ENCODE results near the gene VARS2.
A peak's percentile ranks its signal among the peaks of the same experiment; 100 is the strongest.

The VARS2 gene

DNA sequence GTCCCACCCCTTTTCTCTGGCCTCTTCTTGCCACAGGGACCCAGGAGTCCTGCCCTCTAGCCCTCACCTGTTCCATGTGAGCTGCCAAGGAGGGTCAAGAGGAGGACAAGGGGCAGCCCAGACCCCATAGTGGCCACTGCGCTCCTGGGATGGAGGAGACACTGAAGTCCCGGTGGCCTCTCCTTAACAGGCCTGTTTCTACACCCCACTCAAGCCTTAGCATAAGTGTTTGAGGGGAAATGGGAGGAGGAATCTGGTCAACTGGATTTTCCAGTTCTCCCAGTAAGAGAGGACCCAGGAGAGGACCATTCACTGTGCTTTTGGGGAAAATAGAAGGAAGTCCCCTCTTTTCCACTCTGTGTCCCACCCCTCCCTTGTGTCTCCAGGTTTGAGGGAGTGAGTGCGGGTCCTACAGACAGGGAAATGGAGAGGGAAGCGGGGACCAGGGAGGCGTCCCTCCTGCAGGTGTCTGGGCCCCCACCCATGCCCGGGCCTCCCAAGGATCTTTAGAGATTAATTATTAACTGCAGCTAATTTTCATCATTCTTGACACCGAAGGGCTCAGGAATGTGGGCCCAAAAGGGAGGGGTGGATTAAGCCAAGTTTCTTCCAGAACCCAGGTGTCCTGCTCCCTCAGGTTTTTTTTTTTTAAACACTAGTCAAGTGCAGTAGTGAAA is 18.1 kb downstream of the VARS2 start, which contains the start of gene SFTA2:
Gene SFTA2, minus strand, starts transcription at position 202 of the 677 bp plus-strand sequence. Its CDS starts 74 bp downstream, at position 128.
- DNase-seq: no peak

DNA sequence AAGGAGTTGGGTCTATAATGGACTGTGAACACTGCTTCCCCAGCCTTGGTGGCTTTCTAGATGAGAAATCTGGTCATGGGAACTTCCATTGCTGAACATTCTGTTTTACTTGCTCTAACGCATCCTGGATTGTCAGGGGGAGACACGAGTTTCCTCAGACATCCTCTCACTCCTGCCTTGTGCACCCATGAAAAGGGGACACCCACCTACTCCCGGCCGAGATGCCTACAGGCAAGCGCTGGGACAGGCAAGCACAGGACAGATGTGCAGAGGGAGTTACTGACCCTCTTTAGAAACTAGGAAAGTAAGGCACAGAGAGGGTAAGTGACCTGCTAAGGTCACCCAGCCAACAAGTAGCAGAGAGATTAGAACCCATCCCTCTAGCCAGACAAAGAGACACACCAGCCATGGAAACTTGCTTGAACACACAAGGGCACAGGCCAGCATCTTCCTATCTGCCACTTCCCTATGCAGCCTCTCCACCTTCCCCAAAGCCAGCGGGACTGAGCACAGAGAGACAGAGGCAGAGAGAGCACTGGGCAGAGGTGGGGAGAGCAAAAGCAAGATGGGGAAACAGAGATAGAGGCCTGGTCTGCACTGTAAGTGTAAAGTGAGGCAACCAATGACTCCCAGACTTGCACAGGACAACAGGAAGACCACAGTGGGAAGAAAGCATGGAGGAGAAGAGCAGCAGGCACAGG is 18.8 kb downstream of the VARS2 start:
- no peak for DNase-seq

DNA sequence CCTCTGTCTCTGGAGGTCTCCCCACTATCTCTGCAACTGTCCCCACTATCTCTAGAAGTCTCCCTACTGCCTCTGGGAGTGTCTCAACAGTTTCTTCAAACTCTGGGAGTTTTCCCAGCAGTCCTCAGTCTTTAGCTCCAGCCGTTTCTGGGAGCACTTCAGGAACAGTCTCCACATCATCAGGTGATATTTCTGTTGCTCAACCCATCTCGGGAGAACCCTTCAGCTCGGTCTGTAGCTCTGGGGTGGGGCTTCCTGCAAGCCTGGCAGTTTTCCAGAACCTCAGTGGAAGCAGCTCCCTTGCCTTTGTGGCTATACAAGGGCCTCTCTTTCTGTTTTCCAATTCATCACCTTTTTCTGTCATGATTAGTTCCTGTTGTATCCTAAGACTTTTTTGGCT is 21.0 kb downstream of the VARS2 start:
- no peak for DNase-seq

DNA sequence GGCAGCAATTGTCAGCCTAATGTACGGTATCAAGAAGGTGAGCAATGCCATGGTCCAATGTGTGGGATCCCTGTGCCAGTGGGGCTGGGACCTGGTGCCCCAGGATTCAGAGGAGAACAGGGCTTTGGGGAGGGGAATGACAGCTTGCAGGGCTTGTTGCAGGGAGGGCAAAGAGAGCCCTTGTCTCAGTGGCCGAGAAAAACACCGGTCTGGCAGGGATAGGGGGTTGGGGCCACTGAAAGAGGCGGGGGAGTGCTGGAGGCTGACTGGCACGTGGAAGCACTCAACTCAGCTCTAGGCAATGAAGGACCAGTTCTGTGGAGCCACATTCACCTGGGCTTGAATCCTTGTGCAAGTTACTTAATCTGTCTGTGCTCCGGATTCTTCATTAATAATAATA is 23.2 kb downstream of the VARS2 start:
- no peak for DNase-seq

DNA sequence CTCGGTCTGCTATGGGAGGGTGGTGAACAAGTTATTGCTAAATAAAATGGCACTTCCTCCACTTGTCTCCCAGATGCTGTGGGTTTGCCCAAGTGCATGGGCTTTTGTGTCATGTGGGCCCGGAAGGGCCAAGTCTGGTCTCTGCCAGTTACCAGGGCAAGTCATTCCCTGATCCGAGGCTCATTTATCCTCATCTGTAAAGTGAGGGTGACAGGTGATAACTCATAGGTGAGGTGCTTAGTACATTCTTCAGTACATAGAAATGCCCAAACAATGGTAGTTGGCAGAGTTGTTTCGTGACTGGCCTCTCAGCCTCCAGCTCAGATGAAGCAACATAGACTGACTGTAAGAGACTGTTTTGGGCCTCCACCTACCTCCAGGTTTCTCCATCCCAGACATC is 24.7 kb downstream of the VARS2 start:
- DNase-seq: no peak

DNA sequence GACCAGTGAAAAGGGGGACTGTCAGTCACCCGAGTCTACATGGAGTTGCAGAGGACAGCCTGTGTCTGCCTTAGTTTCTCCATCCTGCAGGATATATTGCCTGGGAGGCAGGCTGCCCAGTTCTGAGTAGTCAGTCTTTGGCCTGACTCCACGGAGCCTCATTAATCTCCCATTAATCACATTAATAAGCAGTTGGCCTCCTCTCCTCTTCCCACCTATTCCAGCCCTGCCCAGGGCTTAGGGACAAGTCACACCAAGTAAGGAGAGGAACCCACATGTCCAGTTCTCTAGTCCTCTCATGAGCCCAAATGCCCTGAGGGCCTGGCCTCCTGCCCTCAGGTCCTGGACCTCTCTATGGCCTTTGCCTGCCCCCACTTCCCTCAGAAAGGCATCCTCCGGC is 25.4 kb downstream of the VARS2 start:
- DNase-seq: no peak

DNA sequence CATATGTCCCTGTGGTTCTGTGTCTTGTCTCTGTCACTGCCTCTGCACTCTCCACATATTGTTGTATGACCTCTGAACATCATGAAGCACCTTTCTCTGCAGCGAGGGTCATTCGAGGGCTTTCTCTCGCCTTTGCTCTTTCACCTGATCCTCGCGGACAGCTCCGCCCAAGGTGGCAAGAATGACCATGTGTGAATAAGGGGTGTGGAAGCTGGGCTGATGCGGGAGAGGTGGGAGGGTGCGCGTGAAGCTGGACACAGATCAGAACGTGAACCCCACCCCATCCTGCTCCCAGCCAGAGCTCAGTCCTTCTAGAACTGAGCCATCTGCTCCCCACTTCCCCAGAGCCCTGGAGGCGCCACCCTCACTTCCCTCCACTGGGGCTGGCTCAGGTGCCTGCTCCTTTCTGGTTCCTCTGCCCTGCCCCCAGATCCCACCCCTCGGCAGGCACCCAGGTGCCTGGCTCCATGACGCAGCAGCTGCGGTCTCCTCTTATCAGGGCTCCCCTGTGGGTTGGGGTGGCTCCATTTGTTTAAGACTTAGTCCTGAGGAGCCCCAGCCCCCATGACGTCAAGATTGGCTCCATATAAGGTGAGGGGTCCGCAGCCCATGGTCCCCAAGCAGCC is 26.4 kb downstream of the VARS2 start, which contains the start of gene MUCL3:
Gene MUCL3, plus strand, starts transcription at position 613 of the 626 bp plus-strand sequence. CDS start 27 bp downstream, outside the sequence.
- no peak for DNase-seq

DNA sequence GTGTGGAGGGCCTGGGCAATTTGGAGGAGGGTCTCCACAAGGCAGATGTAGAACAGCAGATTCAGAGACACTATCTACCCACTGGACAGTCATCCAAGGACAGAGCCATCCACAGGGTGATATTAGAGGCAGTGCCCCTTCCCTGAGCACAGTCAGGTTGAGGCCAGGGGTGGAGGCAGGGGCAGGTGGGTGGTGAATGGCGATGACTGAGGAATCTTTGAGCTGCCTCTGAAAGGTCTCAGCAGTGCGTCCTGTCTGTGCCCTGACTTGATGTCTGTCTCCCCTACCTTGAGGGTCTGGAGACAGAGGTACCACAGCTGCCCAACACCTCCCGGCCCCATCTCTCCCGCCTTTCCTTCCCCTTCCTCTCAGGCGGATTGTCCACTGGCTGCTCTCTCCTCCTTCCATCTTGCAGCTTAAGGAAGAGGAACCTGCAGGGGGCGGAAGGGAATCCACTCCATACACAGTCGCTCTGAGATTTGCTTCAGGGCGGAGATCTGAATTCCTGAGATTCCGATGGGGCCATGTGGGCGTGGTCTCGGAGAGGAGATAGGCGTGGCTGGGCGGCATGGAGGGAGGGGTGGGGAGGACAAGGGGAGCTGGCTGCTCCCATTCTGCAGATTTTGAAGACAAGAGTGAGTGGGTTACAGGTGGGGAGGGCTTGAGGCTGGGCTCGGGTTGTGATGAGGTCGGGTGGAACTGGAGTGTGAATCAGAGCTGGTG is 28.5 kb downstream of the VARS2 start:
- no peak for DNase-seq

DNA sequence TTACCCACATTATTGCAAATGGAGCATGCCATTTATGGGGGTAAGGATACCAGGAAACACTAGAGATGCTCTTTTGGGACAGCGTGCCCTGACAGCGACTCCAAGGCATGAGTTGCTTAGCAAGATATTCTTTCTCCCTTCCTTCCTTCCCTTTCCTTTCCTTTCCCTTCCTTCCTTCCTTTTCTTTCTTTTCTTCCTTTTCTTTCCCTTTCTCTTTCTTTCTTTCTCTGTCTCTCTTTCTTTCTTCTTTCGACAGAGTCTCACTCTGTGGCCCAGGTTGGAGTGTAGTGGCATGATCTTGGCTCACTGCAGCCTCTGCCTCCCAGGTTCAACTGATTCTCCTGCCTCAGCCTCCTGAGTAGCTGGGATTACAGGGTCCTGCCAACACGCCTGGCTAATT is 30.0 kb downstream of the VARS2 start:
- DNase-seq: no peak

DNA sequence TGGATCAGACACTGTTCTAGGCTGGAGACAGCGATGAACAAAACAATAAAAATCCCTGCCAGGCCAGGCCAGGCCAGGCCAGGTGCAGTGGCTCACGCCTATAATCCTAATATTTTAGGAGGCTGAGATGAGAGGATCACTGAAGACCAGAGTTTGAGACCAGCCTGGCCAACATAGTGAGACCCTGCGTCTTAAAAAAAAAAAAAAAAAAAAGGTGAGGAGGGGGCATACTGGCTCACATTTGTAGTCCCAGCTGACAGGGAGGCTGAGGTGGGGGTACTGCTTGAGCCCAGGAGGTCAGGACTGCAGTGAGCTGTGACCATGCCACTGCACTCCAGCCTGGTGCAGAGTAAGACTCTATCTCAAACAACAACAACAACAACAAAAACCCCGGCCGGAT is 31.2 kb downstream of the VARS2 start:
- no peak for DNase-seq

DNA sequence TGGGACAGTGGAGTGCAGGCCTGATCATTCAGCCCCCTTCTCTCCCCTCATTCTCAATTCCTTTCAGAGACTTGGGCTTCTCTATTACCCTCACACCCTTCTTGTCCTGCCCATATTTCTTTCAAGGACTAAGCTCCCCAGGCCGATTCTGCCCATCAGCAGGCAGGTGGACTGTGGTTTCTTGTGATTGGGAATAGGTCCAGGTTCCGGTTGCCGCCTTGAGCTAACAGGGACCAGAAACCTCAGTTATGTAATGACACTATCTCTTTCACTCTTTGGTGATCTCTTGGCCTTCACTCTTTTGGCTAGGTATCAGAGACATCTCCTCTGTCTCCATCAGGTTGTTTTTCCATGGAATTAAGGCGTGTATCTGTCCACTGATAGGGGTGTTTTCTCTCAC is 33.2 kb downstream of the VARS2 start:
- no peak for DNase-seq

DNA sequence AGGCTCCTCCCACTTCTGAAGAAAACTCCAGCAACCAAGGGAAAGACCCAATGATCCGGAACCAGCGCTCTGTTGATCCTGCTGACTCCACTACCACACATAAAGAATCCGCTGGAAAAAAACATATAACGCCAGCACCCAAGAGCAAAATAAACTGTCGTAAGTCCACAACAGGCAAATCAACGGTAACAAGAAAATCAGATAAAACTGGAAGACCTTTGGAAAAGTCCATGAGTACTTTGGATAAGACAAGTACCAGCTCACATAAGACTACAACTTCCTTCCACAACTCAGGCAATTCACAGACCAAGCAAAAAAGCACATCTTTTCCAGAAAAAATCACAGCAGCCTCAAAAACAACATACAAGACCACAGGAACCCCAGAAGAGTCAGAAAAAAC is 34.8 kb downstream of the VARS2 start:
- DNase-seq: no peak

DNA sequence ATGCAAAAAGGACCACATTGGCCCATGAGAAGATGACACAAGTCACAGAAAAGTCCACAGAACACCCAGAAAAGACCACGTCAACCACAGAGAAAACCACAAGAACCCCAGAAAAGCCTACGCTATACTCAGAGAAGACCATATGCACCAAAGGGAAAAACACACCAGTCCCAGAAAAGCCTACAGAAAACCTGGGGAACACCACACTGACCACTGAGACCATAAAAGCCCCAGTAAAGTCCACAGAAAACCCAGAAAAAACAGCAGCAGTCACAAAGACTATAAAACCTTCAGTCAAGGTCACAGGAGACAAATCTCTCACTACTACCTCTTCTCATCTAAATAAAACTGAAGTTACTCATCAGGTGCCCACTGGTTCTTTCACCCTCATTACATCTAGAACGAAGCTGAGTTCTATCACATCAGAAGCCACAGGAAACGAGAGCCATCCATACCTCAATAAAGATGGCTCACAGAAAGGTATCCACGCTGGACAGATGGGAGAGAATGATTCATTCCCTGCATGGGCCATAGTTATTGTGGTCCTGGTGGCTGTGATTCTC is 38.0 kb downstream of the VARS2 start:
- DNase-seq: no peak

DNA sequence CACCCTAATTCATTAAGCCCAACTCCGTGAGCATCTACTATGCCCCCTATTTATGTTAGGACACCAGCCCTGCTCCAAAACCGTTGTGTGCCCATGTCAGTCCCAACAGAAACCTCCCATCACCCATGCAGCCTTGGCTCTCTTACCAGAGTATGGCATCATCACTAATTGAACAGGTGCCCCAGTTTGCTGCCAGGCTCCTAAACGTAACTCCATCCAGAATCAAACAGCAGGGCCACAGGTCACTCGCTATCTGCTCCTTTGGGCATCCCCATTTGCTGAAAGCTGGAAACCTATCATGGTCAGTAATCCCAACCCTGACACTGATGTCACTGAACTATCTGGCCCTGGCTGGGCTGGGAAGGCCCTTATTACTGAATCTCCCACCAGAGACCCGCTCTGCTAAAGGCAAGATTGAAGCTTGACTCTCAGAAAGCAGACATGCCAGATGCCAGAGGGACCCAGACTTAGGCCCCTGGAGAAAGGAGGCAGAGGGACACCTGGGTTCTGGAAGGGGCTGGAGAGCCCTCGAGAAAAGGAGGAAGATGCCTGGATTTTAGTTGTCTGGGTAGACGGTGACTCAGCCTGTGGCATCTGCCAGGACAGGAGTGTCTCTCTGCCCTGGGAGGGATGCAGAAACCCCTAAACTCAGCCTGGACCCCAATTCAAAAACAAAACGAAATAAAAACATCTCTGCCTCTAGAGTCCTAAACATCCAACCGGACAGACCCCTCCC is 40.8 kb downstream of the VARS2 start:
- no peak for DNase-seq

DNA sequence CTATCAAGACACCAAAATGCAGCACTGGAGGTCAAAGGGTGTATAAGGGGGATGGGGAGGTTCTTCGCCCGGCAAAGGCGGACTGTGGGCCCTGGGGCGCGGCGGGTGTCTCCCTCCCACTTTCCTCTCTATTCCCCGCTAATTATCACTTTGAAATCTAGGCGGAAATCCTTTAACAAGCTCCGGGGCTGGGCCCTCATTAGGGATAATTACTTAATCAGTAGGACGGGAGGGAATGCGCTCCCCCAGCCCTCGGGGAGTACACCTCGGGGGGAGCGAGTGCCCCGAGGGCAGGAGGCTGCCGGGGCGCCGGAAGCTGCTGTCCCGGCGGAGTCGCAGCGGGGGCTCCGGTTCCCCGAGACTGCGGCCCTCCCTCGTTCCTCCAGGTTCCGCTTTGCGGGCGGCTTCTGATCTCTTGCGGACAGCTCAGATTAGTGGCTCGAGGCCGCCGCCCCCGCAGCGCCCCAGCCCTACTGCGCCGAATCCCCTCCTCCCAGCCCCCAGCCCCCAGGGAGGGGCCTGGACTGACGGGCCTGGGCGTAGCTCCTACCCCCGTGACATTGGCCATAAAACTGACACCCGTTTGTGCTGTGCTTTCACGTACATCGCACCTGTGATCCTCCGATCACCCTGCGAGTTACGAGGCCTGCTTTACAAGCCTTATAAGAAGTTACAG is 41.5 kb downstream of the VARS2 start:
- peak; percentile 66 for DNase-seq

DNA sequence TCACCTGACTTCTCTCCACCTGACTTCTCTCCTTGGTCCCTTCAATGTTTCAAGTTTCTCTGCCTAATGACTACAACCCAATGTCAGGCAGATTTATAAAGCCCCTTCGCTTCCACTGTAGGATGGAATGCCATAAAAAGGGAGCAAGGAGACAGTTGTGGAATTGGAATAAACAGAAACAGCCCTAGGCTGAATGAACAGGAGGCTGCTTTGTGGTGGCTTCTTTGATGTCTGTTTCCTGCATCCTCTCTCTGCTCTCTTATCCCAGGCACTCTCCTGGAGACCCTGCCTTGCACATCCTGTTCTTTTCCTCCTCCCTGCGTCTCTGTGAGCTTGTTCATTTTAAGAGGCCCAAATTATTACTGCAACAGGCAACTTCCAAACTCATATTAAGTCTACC is 43.7 kb downstream of the VARS2 start:
- DNase-seq: no peak

DNA sequence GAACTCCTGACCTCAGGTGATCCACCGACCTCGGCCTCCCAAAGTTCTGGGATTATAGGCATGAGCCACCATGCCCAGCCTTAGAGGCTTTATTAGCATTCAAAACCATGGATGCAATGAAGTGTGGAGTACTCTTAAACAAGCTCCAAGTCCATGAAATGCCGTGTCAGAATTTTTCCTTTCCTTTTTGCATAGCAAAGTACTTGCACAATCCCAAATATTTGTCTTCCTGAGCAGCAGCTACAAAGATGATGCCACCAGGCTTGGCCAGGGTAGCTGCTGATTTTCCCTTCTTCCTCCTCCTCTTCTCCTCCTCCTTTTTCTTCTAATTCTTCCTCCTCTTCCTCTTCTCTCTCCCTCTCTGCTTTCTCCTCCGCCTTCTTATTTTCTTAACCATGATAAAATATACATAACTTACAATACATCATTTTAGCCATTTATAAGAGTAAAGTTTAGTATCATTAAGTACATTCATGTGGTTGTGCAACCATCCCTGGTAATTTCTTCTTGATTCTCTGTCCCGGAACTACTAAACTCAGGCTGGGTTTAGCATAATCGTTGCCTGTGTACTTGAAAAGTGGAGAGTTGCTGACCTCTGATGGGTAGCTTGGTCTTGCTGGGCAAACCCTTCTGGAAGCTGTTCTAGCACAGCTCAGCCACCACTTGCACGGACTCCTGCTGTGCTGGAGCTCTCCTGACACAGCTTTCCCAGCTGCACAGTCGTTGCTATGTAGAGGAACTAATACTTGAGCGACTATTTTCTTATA is 47.1 kb downstream of the VARS2 start:
- no peak for DNase-seq

DNA sequence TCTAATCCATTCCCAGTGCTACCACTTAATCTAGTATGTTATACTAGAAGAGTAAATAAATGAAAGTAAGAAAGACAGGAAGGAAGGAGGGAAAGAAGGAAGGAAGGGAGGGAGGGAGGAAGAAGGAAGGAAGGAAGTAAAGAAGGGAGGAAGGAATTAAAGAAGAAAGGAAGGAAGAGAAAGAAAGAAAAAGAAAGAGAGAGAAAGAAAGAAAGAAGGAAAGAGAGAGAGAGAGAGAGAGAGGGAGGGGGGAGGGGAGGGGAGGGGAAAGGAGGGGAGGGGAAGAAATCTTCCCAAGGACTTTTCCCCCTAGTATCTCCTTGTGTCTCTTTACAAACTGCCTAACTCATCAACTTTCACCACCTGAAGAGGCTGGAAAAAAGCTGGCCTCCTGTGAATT is 48.7 kb downstream of the VARS2 start:
- DNase-seq: no peak

DNA sequence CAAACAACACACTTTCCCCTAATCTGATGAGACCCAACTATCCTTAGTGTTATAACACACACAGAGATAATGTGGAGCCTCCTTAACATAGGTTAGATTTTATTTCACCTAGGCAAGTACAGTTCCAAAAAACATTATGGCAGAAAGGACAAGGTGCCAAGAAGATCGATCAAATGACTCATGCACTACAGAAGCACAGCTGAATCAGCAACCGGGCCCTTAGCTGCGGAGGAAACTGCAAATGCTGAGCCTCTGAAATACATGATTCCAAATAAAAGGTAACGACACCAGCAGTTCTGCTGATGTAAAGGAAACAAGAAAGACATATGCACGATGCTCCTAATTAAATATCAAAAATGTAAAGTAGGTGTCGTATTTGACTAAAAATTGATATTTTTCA is 49.6 kb downstream of the VARS2 start:
- no peak for DNase-seq

DNA sequence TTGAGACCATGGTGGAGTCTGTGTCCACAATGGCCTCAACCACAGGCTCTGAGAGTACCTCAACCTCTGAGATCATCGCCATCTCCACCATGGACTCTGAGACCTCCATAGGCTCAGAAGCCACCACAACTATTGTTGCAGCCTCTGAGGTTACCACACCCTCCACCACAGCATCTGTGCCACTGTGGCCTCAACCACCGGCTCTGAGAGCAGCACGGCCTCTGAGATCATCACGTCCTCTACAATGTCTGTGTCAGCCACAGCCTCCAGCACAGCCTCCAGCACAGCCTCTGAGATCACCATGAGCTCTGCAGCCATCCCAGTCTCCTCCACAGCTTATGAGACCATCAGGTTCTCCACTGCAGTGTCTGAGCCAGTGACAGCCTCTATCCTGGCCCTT is 50.0 kb downstream of the VARS2 start:
- peak; percentile 38 for DNase-seq

DNA sequence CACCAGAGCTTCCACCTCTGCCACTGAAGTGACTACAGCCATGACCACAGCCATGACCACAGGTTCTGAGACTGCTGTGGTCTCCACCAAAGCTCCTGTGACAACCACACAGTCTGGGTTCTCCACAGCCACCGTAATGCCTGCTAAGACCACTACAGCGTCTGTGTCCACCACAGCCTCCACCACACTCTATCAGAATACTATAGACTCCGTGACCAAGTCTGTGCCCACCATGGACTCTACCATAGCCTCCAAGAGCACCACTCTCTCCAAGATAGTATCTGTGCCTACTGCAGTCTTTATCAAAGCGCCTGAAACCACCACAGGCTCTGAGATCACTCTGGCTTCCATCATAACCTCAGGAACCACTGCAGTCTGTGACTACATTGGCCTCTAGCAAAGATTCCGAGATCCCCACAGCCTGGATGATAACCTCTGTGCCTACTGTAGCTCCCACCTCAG is 51.1 kb downstream of the VARS2 start:
- DNase-seq: peak; percentile 30
